Pancreas (tissue), 10 donors: ENCODE measurements around the gene GLB1L. TPM values are rescaled to one million over a fixed set of nuclear protein-coding genes. Genes with fewer than 3 reads are reported as not detected.

Experiments used
- ATAC-seq, 4 donors: fragments of 200-7000 bp; cut with Tn5 transposase; one replicate each; pipeline versions ENCODE4 v1.8.0 to v1.9.1; 2020; ENCODE audit warnings: mild to moderate bottlenecking in 4 of 4, moderate library complexity in 4 of 4
- DNase-seq, 6 donors: peaks; one replicate each; pipeline ENCODE4 v3.0.0-alpha.2; 2020
- FAIRE-seq: peaks from 2 replicates; lab custom pipeline; 2012; peaks lifted over from hg19 to GRCh38; lab: Jason Lieb, UNC
- H3K27ac ChIP-seq, 4 donors: fragments of 200-600 bp; sonication (generic); 1 replicate in 3 of 4; 2 replicates in 1 of 4; pipeline versions ENCODE4 v1.5.0 to v1.8.0; 2020
- H3K27me3 ChIP-seq, 4 donors: fragments of 200-600 bp; one replicate each; pipeline ENCODE4 v1.8.0; 2021
- H3K36me3 ChIP-seq, 3 donors: fragments of 200-600 bp; sonication (generic) in 1 of 3; one replicate each; pipeline versions ENCODE4 v1.5.0 to v1.8.0; 2020 to 2021
- H3K4me1 ChIP-seq, 3 donors: fragments of 200-600 bp; one replicate each; pipeline ENCODE4 v1.8.0; 2021
- H3K4me3 ChIP-seq, 4 donors: fragments of 200-600 bp; sonication (generic) in 2 of 4; one replicate each; pipeline versions ENCODE4 v1.5.0 to v1.8.0; 2020 to 2021
- H3K9me3 ChIP-seq, 4 donors: fragments of 200-600 bp; one replicate each; pipeline ENCODE4 v1.8.0; 2021
- WGBS, 2 donors: extraction: QIAGEN DNeasy Blood & Tissue Kit; methylation state at CpG; one replicate each; pipeline ENCODE4 v1.1.7; 2013; 5-methylcytosine and 5-hydroxymethylcytosine counted together
- intact Hi-C, 3 donors: fragments of 100-400 bp; cut with DNase I; formaldehyde crosslinking; loops; one replicate each; pipeline versions ENCODE4 v1.11.1 to v1.14.2; 2022
- polyA plus RNA-seq, 2 donors: library from polyadenylated mRNA; stranded (reverse); fragments of 200-250 nt; gene quantifications; one replicate each; pipeline ENCODE4 v1.2.3, GENCODE V29; 2013
- total RNA-seq, 6 donors: library from RNA; stranded (reverse); fragmentation: NEBNext Ultra II Directional in 4 of 6; extraction: Animal tissue kit (Norgen Biotek cat#: 25700) in 4 of 6; gene quantifications; one replicate each; pipeline versions ENCODE4 v1.2.1 to v1.2.4, GENCODE V29; 2021 to 2023
- TF ChIP-seq, protein P1 (sequence below), 4 donors: fragments of 200-600 bp; sonication (generic) in 3 of 4; IDR thresholded peaks; one replicate each; pipeline versions ENCODE4 v1.5.0 to v1.8.0; 2021; ENCODE audit warnings: antibody characterized with exemption in 4 of 4
- donor health status: healthy with polysubstance abuse.
- donor health status: DM: no; HTN: no; CAD: no; lungs with moderate emphysema.
- donor health status: DM: no; HTN: no; CAD: no.
- donor health status: control.
- donor health status: control.
- donor health status: Bipolar disorder and iron deficiency.
- donor health status: DM: yes; HTN: yes; CAD: no.
- donor health status: DM: no; HTN: no; CAD: no.
- donor health status: DM: no; HTN: no; CAD: no.
- donor health status: DM: yes; HTN: yes; CAD: no.

Gene GLB1L
- total and polyA plus RNA-seq, 8 donors: 1.8 to 6.9 (median 3.2) TPM

- no peak for FAIRE-seq
- intact Hi-C loops: no loop called here
- H3K9me3 ChIP-seq: no peaks in the 10 kb centered on the region
- TF ChIP-seq, protein P1, sequence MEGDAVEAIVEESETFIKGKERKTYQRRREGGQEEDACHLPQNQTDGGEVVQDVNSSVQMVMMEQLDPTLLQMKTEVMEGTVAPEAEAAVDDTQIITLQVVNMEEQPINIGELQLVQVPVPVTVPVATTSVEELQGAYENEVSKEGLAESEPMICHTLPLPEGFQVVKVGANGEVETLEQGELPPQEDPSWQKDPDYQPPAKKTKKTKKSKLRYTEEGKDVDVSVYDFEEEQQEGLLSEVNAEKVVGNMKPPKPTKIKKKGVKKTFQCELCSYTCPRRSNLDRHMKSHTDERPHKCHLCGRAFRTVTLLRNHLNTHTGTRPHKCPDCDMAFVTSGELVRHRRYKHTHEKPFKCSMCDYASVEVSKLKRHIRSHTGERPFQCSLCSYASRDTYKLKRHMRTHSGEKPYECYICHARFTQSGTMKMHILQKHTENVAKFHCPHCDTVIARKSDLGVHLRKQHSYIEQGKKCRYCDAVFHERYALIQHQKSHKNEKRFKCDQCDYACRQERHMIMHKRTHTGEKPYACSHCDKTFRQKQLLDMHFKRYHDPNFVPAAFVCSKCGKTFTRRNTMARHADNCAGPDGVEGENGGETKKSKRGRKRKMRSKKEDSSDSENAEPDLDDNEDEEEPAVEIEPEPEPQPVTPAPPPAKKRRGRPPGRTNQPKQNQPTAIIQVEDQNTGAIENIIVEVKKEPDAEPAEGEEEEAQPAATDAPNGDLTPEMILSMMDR (IDR thresholded peaks at IDR 0.05): no peak
- H3K27me3 ChIP-seq: no peaks in the 10 kb centered on the region
- no peak overlapping the region for H3K27ac ChIP-seq
- no peak overlapping the region for H3K4me3 ChIP-seq
- H3K36me3 ChIP-seq: no peaks in the 10 kb centered on the region
- H3K4me1 ChIP-seq: peaks cover 0 to 25% (median 2%) of the 10 kb centered on the region in 3 donors
- DNase-seq: no peak
- 59 to 62% methylated on average over 28 of the region's 28 CpGs for WGBS, 2 donors
- ATAC-seq: no peak
Observed at GRCh38 chr2:219243291-219243761, 1.9 kb downstream of the GLB1L start.

DNA sequence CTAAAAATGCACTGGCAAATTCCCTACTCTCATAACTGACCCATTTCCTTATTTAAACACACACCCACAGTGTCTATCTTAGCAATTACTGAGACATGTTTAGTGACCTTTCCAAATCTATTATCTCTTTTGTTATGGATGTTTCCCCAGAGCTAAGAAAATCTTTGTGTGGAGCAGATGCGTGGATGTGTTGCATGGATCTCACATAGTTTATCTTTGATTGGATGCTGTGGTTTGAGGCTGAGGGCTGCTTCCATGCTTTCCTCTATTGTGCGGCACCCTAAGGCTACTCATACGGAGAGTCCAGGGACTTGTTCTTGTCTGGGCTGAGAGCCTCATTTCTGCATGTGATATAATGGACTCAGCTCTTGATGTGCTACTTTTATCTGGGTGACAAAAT is 10.9 kb downstream of the GLB1L start:
- Histone ChIP-seq H3K4me3 (no peak overlapping the region), H3K27ac (no peak overlapping the region), H3K9me3 (no peaks in the 10 kb centered on the region), H3K4me1 (peaks cover 0 to 10% (median 9%) of the 10 kb centered on the region in 3 donors), H3K36me3 (peaks cover 15 to 57% (median 34%) of the 10 kb centered on the region in 3 donors), H3K27me3 (no peaks in the 10 kb centered on the region)
- DNase-seq (no peak), FAIRE-seq (no peak), ATAC-seq (no peak)
- WGBS, 2 donors: 74 to 93% methylated on average over 3 of the region's 3 CpGs
- intact Hi-C loops: no loop called here
- TF ChIP-seq, protein P1 (IDR thresholded peaks at IDR 0.05): no peak

DNA sequence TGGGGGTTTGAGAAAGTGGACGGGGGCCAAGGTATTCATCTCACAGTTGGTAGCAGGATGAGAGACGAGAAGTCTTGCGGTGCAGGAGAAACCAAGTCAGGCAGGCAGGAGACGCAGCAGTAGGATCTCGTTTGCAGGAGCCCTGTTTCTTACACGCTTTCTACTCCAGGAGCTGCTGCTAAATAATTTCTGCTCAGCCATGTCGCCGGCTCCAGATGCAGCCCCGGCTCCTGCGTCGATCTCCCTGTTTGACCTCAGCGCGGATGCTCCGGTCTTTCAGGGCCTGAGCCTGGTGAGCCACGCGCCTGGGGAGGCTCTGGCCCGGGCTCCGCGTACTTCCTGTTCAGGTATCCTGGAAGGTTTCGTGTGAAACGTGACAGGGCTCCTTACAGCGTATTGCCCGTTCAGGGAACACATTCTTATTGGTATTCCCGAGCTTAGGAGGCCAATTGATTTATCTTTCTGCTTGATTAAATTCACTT is 15.1 kb downstream of the GLB1L start:
- WGBS, 2 donors: 1% methylated on average over 24 of the region's 24 CpGs
- Histone ChIP-seq H3K36me3 (peaks cover 9 to 40% (median 29%) of the 10 kb centered on the region in 3 donors), H3K4me1 (peaks cover 12 to 21% (median 16%) of the 10 kb centered on the region in 3 donors), H3K27ac (peak overlapping the region; percentile 82 to 95 (median 91)), H3K27me3 (no peaks in the 10 kb centered on the region), H3K9me3 (no peaks in the 10 kb centered on the region), H3K4me3 (peak overlapping the region; percentile 58 to 89 (median 76))
- intact Hi-C loops: no loop called here
- FAIRE-seq (no peak), ATAC-seq (peak; percentile 49 to 74 (median 58)), DNase-seq (peak in 2 of 6 donors; percentile 56 to 75)
- TF ChIP-seq, protein P1 (IDR thresholded peaks at IDR 0.05): no peak

DNA sequence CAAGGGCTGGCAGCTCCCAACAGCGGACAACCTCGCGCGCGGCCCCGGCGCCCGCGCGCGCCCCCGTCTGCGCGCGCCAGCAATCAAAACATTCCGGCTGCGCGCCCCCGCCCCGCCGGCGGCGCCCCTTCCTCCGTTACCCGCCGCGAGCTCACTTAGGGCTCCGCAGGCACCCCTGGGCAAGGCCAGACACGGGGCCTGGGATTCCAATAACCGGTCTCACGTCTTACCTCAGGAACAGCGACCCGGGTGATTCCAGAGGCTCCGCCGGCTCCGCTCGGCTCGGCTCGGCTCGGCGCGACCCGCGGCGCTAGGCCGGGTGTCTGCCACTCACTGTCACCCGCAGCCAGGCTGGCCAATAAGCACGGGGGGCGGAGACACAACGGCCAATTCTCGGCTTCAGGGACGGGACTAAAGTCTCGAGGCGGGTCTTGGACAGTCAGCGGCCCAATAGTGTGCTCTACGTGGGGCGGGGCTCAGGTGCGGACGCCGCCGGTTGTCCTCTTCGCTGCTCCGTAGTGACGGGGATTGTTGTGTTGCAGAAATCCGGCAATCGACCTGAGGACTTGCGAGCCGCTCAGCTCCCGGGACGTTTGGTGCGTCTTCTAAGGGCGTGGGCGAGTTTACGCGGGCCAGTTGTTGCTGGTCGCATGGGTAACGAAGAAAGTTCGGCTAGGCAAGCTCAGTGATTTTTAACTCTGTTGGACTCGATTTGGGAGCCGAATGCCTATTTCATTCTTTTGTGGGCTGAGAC is 15.8 kb downstream of the GLB1L start, which contains the start of the genes ANKZF1 and ATG9A:
TSS of gene ANKZF1 (plus strand) at position 502 of the 754 bp plus-strand sequence. CDS start 452 bp downstream, outside the sequence.
TSS of gene ATG9A (minus strand) at position 332 of the 754 bp plus-strand sequence. CDS start 1,612 bp downstream, outside the sequence.
- ATAC-seq (peak; percentile 96 to 98 (median 97)), DNase-seq (peak; percentile 92 to 99 (median 99)), FAIRE-seq (peak; percentile 67)
- peak within 1 kb of the TSS; percentile 91 to 95 (median 92) for H3K27ac ChIP-seq
- TF ChIP-seq, protein P1 (IDR thresholded peaks at IDR 0.05): no peak
- intact Hi-C loops: no loop called here
- H3K4me1 ChIP-seq: peaks cover 12 to 21% (median 16%) of the 10 kb centered on the region in 3 donors
- 0% methylated on average over 57 to 80 of the region's 80 CpGs for WGBS, 2 donors
- peak within 1 kb of the TSS; percentile 58 to 89 (median 76) for H3K4me3 ChIP-seq
- H3K27me3 ChIP-seq: no peaks in the 10 kb centered on the region
- H3K9me3 ChIP-seq: no peaks in the 10 kb centered on the region
- H3K36me3 ChIP-seq: peaks cover 3 to 40% (median 28%) of the 10 kb centered on the region in 3 donors
